Hippocampal formation (tissue), 2 donors: ENCODE data around the gene MAPK8.

Source experiments
- DNase-seq, 2 donors: peaks; one replicate each; lab custom pipeline; 2025; lab: John Stamatoyannopoulos, UW

MAPK8 gene

DNA sequence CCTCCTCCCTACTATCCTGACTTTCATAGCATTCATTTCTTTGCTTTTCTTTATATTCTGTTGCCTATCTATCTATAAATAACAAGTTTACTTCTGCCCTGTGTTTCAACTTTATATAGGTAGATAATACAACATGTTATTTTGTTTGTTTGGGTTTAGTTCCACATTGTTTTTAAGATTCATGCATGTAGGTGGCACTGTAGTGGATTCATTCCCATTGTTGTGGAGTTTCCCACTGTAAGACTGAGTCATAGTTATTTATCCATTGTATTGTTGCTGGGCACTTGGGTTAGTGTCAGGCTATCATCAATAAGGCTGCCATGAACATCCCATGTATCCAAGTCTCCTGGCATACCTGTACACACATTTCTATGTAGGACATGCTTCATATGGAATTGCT lies 170.7 kb downstream of the MAPK8 start:
- DNase-seq, result no peak

GRCh38 chr10:48477616-48478015 lies 171.1 kb downstream of the MAPK8 start:
- no peak for DNase-seq

- no peak for DNase-seq
Measured at GRCh38 chr10:48478469-48478868, 172.0 kb downstream of the MAPK8 start.

- DNase-seq, result no peak
Measured at GRCh38 chr10:48478980-48479811, 172.7 kb downstream of the MAPK8 start.

- no peak for DNase-seq
Measured at GRCh38 chr10:48480397-48481374, 174.2 kb downstream of the MAPK8 start.

GRCh38 chr10:48481385-48481784 lies 174.9 kb downstream of the MAPK8 start:
- no peak for DNase-seq

DNA sequence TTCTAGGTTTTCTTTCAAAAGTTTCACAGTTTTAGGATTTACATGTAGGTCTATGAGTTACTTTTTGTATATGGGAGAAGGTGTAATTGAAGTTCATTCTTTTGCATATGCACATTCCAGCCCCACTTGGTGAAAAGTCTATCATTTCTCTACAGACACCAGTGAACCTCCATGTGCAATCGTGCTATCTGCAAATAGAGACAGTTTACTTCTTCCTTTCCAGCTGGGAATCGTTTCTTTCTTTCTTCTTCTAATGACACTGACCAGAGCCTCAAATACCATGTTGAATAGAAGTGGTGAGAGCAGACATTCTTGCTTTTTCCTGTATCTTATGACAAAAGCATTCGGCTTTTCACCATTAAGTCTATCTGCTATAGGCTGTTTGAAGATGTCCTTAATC lies 175.7 kb downstream of the MAPK8 start:
- no peak for DNase-seq

DNA sequence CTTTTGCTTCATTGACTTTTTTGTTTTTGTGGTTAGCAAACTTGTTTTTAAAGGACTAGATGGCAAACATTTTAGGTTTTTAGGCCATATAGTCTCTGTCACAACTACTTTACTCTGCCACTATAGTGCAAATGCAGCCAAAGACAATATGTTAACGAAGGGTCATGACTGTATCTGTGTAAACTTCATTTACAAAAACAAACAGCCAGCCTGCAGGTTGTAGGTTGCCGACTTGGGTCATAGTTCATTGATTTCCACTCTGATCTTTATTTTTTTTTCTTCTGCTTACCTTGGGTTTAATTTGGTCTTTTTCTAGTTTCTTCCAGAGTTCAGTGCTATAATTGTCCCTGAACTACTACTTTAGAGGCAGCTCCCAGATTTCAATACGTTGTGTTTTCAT lies 178.4 kb downstream of the MAPK8 start:
- DNase-seq, result no peak

DNA sequence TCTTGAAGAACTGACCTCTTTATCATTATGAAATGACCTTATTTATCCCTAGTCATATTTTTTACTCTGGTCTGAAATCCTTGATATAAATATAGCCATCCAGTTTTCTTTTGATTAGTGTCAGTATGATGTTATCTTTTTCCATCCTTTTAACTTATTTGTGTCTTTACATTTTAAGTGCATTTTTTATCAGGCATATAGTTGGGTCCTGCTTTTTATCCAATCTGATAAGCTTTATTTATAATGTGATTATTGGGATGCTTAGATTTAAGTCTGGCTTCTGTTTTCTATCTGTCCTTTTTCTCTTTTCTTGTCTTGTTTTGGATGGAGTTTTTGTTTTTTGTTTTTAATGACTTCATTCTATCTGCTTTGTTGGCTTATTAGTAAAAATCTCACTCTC lies 179.2 kb downstream of the MAPK8 start:
- DNase-seq, result no peak

DNA sequence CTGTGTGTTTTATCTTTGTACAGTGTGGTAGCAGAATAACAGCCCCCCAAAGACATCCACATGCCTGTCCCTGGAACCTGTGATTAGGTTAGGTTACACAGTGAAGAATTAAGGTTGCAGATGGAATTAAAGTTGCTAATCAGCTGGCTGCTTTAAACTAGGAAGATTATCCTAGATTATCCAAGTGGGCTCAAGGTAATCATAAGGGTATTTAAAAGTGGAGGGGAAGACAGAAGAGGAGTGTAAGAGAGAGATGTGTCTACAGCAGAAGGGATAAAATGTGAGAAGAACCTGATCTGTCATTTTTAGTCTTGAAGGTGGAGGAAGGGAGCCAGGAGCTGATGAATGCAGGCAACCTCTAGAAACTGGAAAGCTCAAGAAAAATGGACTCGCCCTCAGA lies 180.8 kb downstream of the MAPK8 start:
- DNase-seq, result no peak
